Measurements from ENCODE around the gene GSK3A. TPM values are rescaled to one million over a fixed set of nuclear protein-coding genes. Genes with fewer than 3 reads are reported as not detected.

Gene GSK3A
- total RNA-seq, 1 experiment from 2014 or later, result 50.8 TPM

GRCh38 chr19:42284066-42284501, 41.7 kb upstream of the GSK3A start:
- Mint-ChIP-seq H3K4me1 (peaks cover 33% of the 10 kb centered on the region), H3K27me3 (ENCODE audit: low read depth) (no peaks in the 10 kb centered on the region), H3K9me3 (no peaks in the 10 kb centered on the region), H3K36me3 (peaks cover 4% of the 10 kb centered on the region; the same call in 1 of the 2 replicates), H3K27ac (no peak overlapping the region), H3K4me3 (no peak overlapping the region)
- ChIA-PET POLR2A (interaction anchor here (1.0 kb wide), 1 partner anchor 41 kb away, joined by 3 read pairs; no protein-coding TSS in a partner anchor), CTCF (interaction anchor here (0.6 to 1.4 kb wide), 5 partner anchors 11 to 41 kb away, joined by 3 to 7 read pairs (median 4); partner anchors contain the start of gene GSK3A)
- DNase-seq (ENCODE audit: low spot score) (peak; percentile 62), ATAC-seq (no peak; the same call in 1 of the 2 replicates)
- TF ChIP-seq ESRRA (CRISPR knock-in tag; IDR thresholded peaks at IDR 0.05; ENCODE audit: borderline replicate concordance) (no peak), ZNF121 (CRISPR knock-in tag; IDR thresholded peaks at IDR 0.05) (no peak), AFF4 (CRISPR knock-in tag; IDR thresholded peaks at IDR 0.05; ENCODE audit: borderline replicate concordance) (no peak), FOXP4 (CRISPR knock-in tag; IDR thresholded peaks at IDR 0.05) (0 out of 2 replicates have a peak, but pooled peaks have one; percentile 37), ZNF423 (CRISPR knock-in tag; IDR thresholded peaks at IDR 0.05) (peak; percentile 37; the same call in 1 of the 2 replicates), OVOL2 (CRISPR knock-in tag; IDR thresholded peaks at IDR 0.05; ENCODE audit: borderline replicate concordance) (no peak), JUN (CRISPR knock-in tag; IDR thresholded peaks at IDR 0.05) (no peak), USF2 (CRISPR knock-in tag; IDR thresholded peaks at IDR 0.05) (no peak), ZNF317 (CRISPR knock-in tag; IDR thresholded peaks at IDR 0.05; ENCODE audit: borderline replicate concordance, low read depth) (no peak), MXD4 (CRISPR knock-in tag; IDR thresholded peaks at IDR 0.05; ENCODE audit: borderline replicate concordance) (no peak), ERG (CRISPR knock-in tag; IDR thresholded peaks at IDR 0.05) (no peak)

GRCh38 chr19:42283188-42284065, 41.0 kb upstream of the GSK3A start:
- ATAC-seq (peak; percentile 73), DNase-seq (ENCODE audit: low spot score) (peak; percentile 95)
- H3K4me1 Mint-ChIP-seq, result peaks cover 34% of the 10 kb centered on the region
- peaks cover 4% of the 10 kb centered on the region; the same call in 1 of the 2 replicates for H3K36me3 Mint-ChIP-seq
- ChIA-PET POLR2A (interaction anchor here (0.5 to 1.0 kb wide), 2 partner anchors 14 to 40 kb away, joined by 3 read pairs; no protein-coding TSS in a partner anchor), CTCF (interaction anchor here (4.8 to 7.5 kb wide), 2 partner anchors 12 to 38 kb away, joined by 30 to 239 read pairs; partner anchors contain the start of gene GSK3A)
- H3K27me3 Mint-ChIP-seq (ENCODE audit: low read depth), result no peaks in the 10 kb centered on the region
- H3K27ac Mint-ChIP-seq, result no peak overlapping the region
- H3K4me3 Mint-ChIP-seq, result no peak overlapping the region
- H3K9me3 Mint-ChIP-seq, result no peaks in the 10 kb centered on the region
- TF ChIP-seq ZNF138 (CRISPR knock-in tag; conservative IDR thresholded peaks at IDR 0.05) (no peak), FOXK1 (CRISPR knock-in tag; IDR thresholded peaks at IDR 0.05) (peak; percentile 33; the same call in 1 of the 2 replicates), NFE2L1 (CRISPR knock-in tag; IDR thresholded peaks at IDR 0.05) (peak; percentile 56; the same call in 1 of the 2 replicates), ZNF423 (CRISPR knock-in tag; IDR thresholded peaks at IDR 0.05) (0 out of 2 replicates have a peak, but pooled peaks have one; percentile 15), ZNF425 (CRISPR knock-in tag; conservative IDR thresholded peaks at IDR 0.05) (no peak), NFYB (CRISPR knock-in tag; conservative IDR thresholded peaks at IDR 0.05; ENCODE audit: low read depth) (peak; percentile 43; the same call in 1 of the 2 replicates), ZBTB43 (CRISPR knock-in tag; IDR thresholded peaks at IDR 0.05) (peak; percentile 62), FOXP4 (CRISPR knock-in tag; IDR thresholded peaks at IDR 0.05) (0 out of 2 replicates have a peak, but pooled peaks have one; percentile 51)

Data from WTC11 (cell line).